ENCODE data around the gene MBIP.

MBIP gene, protein sequence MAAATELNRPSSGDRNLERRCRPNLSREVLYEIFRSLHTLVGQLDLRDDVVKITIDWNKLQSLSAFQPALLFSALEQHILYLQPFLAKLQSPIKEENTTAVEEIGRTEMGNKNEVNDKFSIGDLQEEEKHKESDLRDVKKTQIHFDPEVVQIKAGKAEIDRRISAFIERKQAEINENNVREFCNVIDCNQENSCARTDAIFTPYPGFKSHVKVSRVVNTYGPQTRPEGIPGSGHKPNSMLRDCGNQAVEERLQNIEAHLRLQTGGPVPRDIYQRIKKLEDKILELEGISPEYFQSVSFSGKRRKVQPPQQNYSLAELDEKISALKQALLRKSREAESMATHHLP

DNA sequence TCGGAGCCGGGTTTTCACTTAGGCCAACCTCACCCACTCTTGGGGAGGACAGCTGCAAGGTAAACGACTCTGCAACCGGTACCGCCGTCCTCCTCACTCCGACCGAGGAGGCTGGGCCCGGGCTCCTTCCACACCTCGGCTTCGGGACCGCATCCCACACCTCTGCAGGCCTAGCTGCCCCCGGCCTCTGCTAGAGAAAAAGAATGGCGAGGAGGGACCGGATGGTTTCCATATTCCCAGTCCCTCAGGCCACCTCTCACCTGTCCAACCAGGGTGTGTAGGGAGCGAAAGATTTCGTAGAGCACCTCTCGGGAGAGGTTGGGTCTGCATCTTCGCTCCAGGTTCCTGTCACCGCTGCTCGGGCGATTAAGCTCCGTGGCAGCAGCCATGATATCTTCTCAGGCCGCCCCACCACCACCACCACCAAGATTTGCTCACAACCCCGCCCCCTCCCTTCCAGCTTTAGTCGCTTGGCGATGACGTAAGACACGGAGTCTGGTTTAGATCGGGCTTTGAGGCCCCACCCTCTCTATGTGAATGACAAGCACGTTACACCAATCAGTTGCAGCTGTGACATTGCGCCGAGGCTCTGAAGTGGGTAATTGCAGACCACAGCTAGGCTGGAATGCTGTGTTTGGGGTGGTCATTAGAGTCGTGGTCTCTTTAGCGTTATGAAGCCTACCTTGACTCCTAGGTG is at the start of gene MBIP:
MBIP (minus strand) TSS at position 438 of the 697 bp plus-strand sequence; CDS start at position 389, 49 bp downstream.
- H3K9me3 Mint-ChIP-seq = peaks cover 4% of the 10 kb centered on the region
- TF ChIP-seq CTCF (IDR thresholded peaks at IDR 0.05; ENCODE audit: unreplicated experiment in 3 of 3) = no peak
- H3K27me3 Mint-ChIP-seq (ENCODE audit: low read depth) = peaks cover 5% of the 10 kb centered on the region
- H3K4me3 Mint-ChIP-seq = peak within 1 kb of the TSS; percentile 92 to 96 (median 92)
- H3K36me3 Mint-ChIP-seq (ENCODE audit: low read depth) = no peaks in the 10 kb centered on the region
- H3K4me1 Mint-ChIP-seq = peaks cover 25% of the 10 kb centered on the region
- H3K27ac Mint-ChIP-seq = peak within 1 kb of the TSS; percentile 89 to 98 (median 91)

- Mint-ChIP-seq H3K27ac (no peak overlapping the region), H3K4me3 (no peak overlapping the region), H3K9me3 (no peaks in the 10 kb centered on the region)
These were observed 47.7 kb upstream of the MBIP start for GRCh38 chr14:36367985-36368774.

GRCh38 chr14:36365766-36366165 is 45.3 kb upstream of the MBIP start:
- Mint-ChIP-seq H3K36me3 (ENCODE audit: low read depth) (no peaks in the 10 kb centered on the region), H3K27me3 (ENCODE audit: low read depth) (no peaks in the 10 kb centered on the region)

More at GRCh38 chr14:36367985-36368774, 47.7 kb upstream of the MBIP start:
- Mint-ChIP-seq H3K27me3 (ENCODE audit: low read depth) (no peaks in the 10 kb centered on the region), H3K4me1 (peaks cover 4% of the 10 kb centered on the region), H3K36me3 (ENCODE audit: low read depth) (no peaks in the 10 kb centered on the region)
- no peak for TF ChIP-seq CTCF (IDR thresholded peaks at IDR 0.05; ENCODE audit: unreplicated experiment in 3 of 3)

GRCh38 chr14:36363704-36364103 is 43.3 kb upstream of the MBIP start:
- H3K4me3 Mint-ChIP-seq = no peak overlapping the region
- no peaks in the 10 kb centered on the region for H3K36me3 Mint-ChIP-seq (ENCODE audit: low read depth)
- TF ChIP-seq CTCF (IDR thresholded peaks at IDR 0.05; ENCODE audit: unreplicated experiment in 3 of 3) = no peak
- H3K27me3 Mint-ChIP-seq (ENCODE audit: low read depth) = no peaks in the 10 kb centered on the region
- peaks cover 4% of the 10 kb centered on the region for H3K4me1 Mint-ChIP-seq
- H3K27ac Mint-ChIP-seq = no peak overlapping the region
- H3K9me3 Mint-ChIP-seq = peaks cover 2% of the 10 kb centered on the region

More at GRCh38 chr14:36365766-36366165, 45.3 kb upstream of the MBIP start:
- no peak overlapping the region for H3K27ac Mint-ChIP-seq
- peaks cover 4% of the 10 kb centered on the region for H3K4me1 Mint-ChIP-seq
- no peaks in the 10 kb centered on the region for H3K9me3 Mint-ChIP-seq
- H3K4me3 Mint-ChIP-seq = no peak overlapping the region
- no peak for TF ChIP-seq CTCF (IDR thresholded peaks at IDR 0.05; ENCODE audit: unreplicated experiment in 3 of 3)

GRCh38 chr14:36362648-36363047 is 42.2 kb upstream of the MBIP start:
- Mint-ChIP-seq H3K27ac (no peak overlapping the region), H3K4me1 (peaks cover 4% of the 10 kb centered on the region), H3K27me3 (ENCODE audit: low read depth) (no peaks in the 10 kb centered on the region), H3K9me3 (peaks cover 2% of the 10 kb centered on the region), H3K4me3 (no peak overlapping the region), H3K36me3 (ENCODE audit: low read depth) (no peaks in the 10 kb centered on the region)
- no peak for TF ChIP-seq CTCF (IDR thresholded peaks at IDR 0.05; ENCODE audit: unreplicated experiment in 3 of 3)

All from nephron (organoid).